IMR-90 (cell line): Measurements from ENCODE around the gene CD46. TPM values are rescaled to one million over a fixed set of nuclear protein-coding genes. Genes with fewer than 3 reads are reported as not detected.
"Not testable (repeated sequence)": the region's sequence is repeated elsewhere in the genome, so short reads cannot be mapped to it uniquely, and the experiment has no call there.

Experiments
- ATAC-seq: fragments of 200-7000 bp; cut with Tn5 transposase; 2 replicates; pipeline ENCODE4 v1.9.1; 2020; ENCODE audit warnings: low read depth, mild to moderate bottlenecking, moderate library complexity
- BruUV-seq: library from RNA; stranded (reverse); fragments of 400-500 nt; replicated peaks from 2 replicates; lab custom pipeline; 2021; lab: Mats Ljungman, UMichigan
- CTCF ChIA-PET: fragments of 300-600 bp; formaldehyde crosslinking; extraction: SDS; loops from one replicate; lab custom pipeline; 2021; ENCODE audit warnings: antibody characterized with exemption; lab: Yijun Ruan, JAX
- POLR2A ChIA-PET: fragments of 300-600 bp; sonication (Branson Sonifier 250); formaldehyde crosslinking; loops from one replicate; lab custom pipeline; 2022; ENCODE audit warnings: antibody characterized with exemption; ENCODE audit not compliant: unreplicated experiment; lab: Charles Lee
- DNase-seq: peaks from one replicate; pipeline ENCODE4 v3.0.0; 2013
- H2AFZ ChIP-seq: replicated peaks from 2 replicates; pipeline ENCODE3; 2013; ENCODE audit warnings: low read length, mild to moderate bottlenecking; ENCODE audit not compliant: poor library complexity
- H2AK5ac ChIP-seq: 2 replicates; pipeline ENCODE4 v1.6.1; 2013; ENCODE audit warnings: low read depth, low read length, inconsistent platforms
- H2AK9ac ChIP-seq: replicated peaks from 2 replicates; pipeline ENCODE3; 2013; ENCODE audit warnings: mild to moderate bottlenecking, low read depth, low read length, moderate library complexity; ENCODE audit not compliant: poor library complexity
- H2BK120ac ChIP-seq: 2 replicates; pipeline ENCODE4 v1.6.1; 2013; ENCODE audit warnings: low read depth, low read length, inconsistent platforms
- H2BK15ac ChIP-seq: 3 replicates; pipeline ENCODE4 v1.6.1; 2013; ENCODE audit warnings: low read depth, low read length, inconsistent platforms
- H2BK20ac ChIP-seq: 2 replicates; pipeline ENCODE4 v1.6.1; 2013; ENCODE audit warnings: low read depth, mild to moderate bottlenecking, inconsistent platforms, low read length, moderate library complexity
- H2BK5ac ChIP-seq: 2 replicates; pipeline ENCODE4 v1.6.1; 2013; ENCODE audit warnings: mild to moderate bottlenecking, low read depth, low read length, inconsistent platforms; ENCODE audit not compliant: poor library complexity, severe bottlenecking
- H3K14ac ChIP-seq: replicated peaks from 2 replicates; pipeline ENCODE4 v1.6.1; 2013; ENCODE audit warnings: low read depth, low read length, inconsistent platforms
- H3K18ac ChIP-seq: 2 replicates; pipeline ENCODE4 v1.6.1; 2013; ENCODE audit warnings: low read depth, low read length, control low read depth
- H3K23ac ChIP-seq: 2 replicates; pipeline ENCODE4 v1.6.1; 2013; ENCODE audit warnings: low read depth, low read length, inconsistent platforms
- H3K27ac ChIP-seq: 2 replicates; pipeline ENCODE4 v1.5.1; 2013; ENCODE audit warnings: mild to moderate bottlenecking, control low read depth, low read length; ENCODE audit not compliant: insufficient read depth
- H3K27me3 ChIP-seq: 2 replicates; pipeline ENCODE4 v1.6.1; 2013; ENCODE audit warnings: low read length; ENCODE audit not compliant: control insufficient read depth, insufficient read depth
- H3K36me3 ChIP-seq: 2 replicates; pipeline ENCODE4 v1.6.1; 2013; ENCODE audit warnings: low read length, mixed read lengths; ENCODE audit not compliant: control insufficient read depth, insufficient read depth
- H3K4ac ChIP-seq: 2 replicates; pipeline ENCODE4 v1.6.1; 2013; ENCODE audit warnings: low read depth, low read length, inconsistent platforms
- H3K4me1 ChIP-seq: 2 replicates; pipeline ENCODE4 v1.6.1; 2013; ENCODE audit warnings: low read length, mixed read lengths; ENCODE audit not compliant: control insufficient read depth, insufficient read depth
- H3K4me2 ChIP-seq: 2 replicates; pipeline ENCODE4 v1.6.1; 2013; ENCODE audit warnings: low read depth, mild to moderate bottlenecking, control low read depth, low read length, moderate library complexity
- H3K4me3 ChIP-seq: 2 replicates; pipeline ENCODE4 v1.5.1; 2013; ENCODE audit warnings: low read depth, mild to moderate bottlenecking, control low read depth, low read length, moderate library complexity; ENCODE audit not compliant: insufficient read depth
- H3K56ac ChIP-seq: 2 replicates; pipeline ENCODE4 v1.6.1; 2013; ENCODE audit warnings: low read length, inconsistent platforms; ENCODE audit not compliant: insufficient read depth; ENCODE audit errors: extremely low read depth
- H3K79me1 ChIP-seq, 2 experiments: 2 replicates each; pipeline ENCODE4 v1.6.1; 2013; ENCODE audit warnings: low read length in 2 of 2, inconsistent platforms in 1 of 2, low read depth in 1 of 2
- H3K9ac ChIP-seq: 2 replicates; pipeline ENCODE4 v1.6.1; 2013; ENCODE audit warnings: low read depth, low read length, control low read depth
- H3K9me1 ChIP-seq: 2 replicates; pipeline ENCODE4 v1.6.1; 2013; ENCODE audit warnings: low read length, inconsistent platforms; ENCODE audit not compliant: insufficient read depth
- H3K9me3 ChIP-seq: 2 replicates; pipeline ENCODE4 v1.6.1; 2013; ENCODE audit warnings: low read length; ENCODE audit not compliant: control insufficient read depth, insufficient read depth
- H4K20me1 ChIP-seq: 2 replicates; pipeline ENCODE4 v1.6.1; 2013; ENCODE audit warnings: low read length, inconsistent platforms; ENCODE audit not compliant: insufficient read depth
- H4K5ac ChIP-seq: 2 replicates; pipeline ENCODE4 v1.6.1; 2013; ENCODE audit warnings: mild to moderate bottlenecking, low read depth, low read length, control low read depth
- H4K8ac ChIP-seq, 2 experiments: 2 replicates each; pipeline ENCODE4 v1.6.1; 2013; ENCODE audit warnings: low read depth in 2 of 2, low read length in 2 of 2, control low read depth in 1 of 2, inconsistent platforms in 1 of 2
- H4K91ac ChIP-seq: 2 replicates; pipeline ENCODE4 v1.6.1; 2013; ENCODE audit warnings: low read depth, low read length, inconsistent platforms; ENCODE audit not compliant: insufficient read depth
- WGBS, 2 experiments: methylation state at CpG; one replicate each; pipeline versions ENCODE4 v1.1.5 to v1.1.7; 2013; ENCODE audit warnings: missing lambda C conversion rate in 2 of 2; ENCODE audit not compliant: insufficient read length in 1 of 2; ENCODE audit errors: extremely low coverage in 2 of 2; 5-methylcytosine and 5-hydroxymethylcytosine counted together
- dilution Hi-C: fragments of 300-500 bp; cut with HindIII; formaldehyde crosslinking; loops from one replicate; pipeline ENCODE4 v1.14.3; 2018; ENCODE audit warnings: low sequenced_read_pairs; ENCODE audit not compliant: unreplicated experiment
- in situ Hi-C: fragments of 300-500 bp; cut with MboI; formaldehyde crosslinking; loops from 3 replicates; pipeline ENCODE4 v1.14.3; 2019; ENCODE audit warnings: low sequenced_read_pairs, inconsistent platforms, mixed read lengths
- intact Hi-C: fragments of 100-400 bp; cut with micrococcal nuclease; formaldehyde crosslinking; loops from 2 replicates; pipeline ENCODE4 v1.10.0; 2022
- polyA plus RNA-seq, 3 experiments: library from polyadenylated mRNA; depleted of rRNA; stranded (reverse); fragments of >200 nt; gene quantifications; 2 replicates each; pipeline ENCODE4 v1.2.3, GENCODE V29; 2012; ENCODE audit warnings: low replicate concordance in 1 of 3
- total RNA-seq: library from RNA; depleted of rRNA; stranded (reverse); fragments of >200 nt; gene quantifications from 2 replicates; pipeline ENCODE4 v1.2.3, GENCODE V29; 2012

CD46 gene
- total and polyA plus RNA-seq, 2 of the 4 experiments (the other 2 are of a cell fraction): 37.1 to 82.0 TPM

DNA sequence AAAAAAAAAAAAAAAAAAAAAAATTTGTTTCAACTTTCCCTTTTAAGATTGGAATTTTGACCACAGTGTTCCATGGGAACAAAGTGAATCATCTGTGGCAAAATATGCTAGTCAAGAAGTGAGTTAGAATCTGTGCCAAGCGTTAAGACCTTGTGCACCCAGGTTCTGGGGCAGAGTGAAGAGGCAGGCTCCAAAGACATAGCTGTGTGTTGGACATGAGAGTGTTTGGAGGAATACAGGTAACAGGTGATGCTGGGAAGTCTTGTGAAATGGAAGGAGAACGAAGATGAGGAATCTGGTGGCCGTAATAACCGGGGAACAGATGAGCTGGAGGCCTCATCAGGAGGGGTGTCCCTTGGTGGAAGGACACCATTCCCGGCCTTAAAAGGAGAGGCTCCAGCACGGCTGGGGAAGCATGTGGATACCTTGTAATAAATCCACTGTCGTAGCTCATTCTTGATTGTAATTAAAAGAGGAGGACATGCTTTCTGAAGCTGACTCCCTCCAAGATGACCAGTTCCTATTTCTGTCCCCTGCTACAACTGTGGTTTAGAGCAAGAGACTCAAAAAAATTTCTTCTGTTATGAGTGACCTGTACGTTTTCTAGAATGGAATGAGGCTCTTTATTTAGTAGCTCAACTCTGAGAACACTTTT, 14.2 kb upstream of the CD46 start:
- CTCF ChIA-PET, POLR2A ChIA-PET, H3K9me3 ChIP-seq: not testable (repeated sequence)

DNA sequence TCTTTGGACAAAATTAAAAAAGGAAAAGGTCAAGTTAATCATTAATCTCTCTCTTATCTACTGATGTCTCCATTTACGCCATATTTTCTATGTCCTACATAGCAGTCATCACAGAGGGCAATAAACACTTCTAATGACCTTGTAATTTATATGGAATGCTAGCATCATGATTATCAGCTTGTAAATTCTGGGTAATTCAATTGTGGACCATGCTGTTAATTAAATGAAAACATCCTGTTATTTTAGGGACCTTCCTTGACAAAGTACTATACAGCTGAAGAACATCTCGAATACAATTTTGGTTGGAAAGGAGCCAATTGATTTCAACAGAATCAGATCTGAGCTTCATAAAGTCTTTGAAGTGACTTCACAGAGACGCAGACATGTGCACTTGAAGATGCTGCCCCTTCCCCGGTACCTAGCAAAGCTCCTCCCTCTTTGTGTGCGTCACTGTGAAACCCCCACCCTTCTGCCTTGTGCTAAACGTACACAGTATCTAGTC, 13.6 kb upstream of the CD46 start:
- H2BK120ac ChIP-seq, H4K5ac ChIP-seq, H4K8ac ChIP-seq, H3K23ac ChIP-seq, H4K20me1 ChIP-seq, H2AK5ac ChIP-seq, H4K91ac ChIP-seq, H2AFZ ChIP-seq, H3K4me3 ChIP-seq, CTCF ChIA-PET, ATAC-seq, H3K9ac ChIP-seq, H2BK15ac ChIP-seq, H2BK20ac ChIP-seq, H3K14ac ChIP-seq, H3K36me3 ChIP-seq, H3K4me1 ChIP-seq, H3K27ac ChIP-seq, H3K27me3 ChIP-seq, in situ Hi-C loops, H3K4ac ChIP-seq, DNase-seq, H2BK5ac ChIP-seq, intact Hi-C loops, H3K56ac ChIP-seq, dilution Hi-C loops, H3K4me2 ChIP-seq, H3K9me1 ChIP-seq, BruUV-seq, H3K18ac ChIP-seq, POLR2A ChIA-PET, H3K9me3 ChIP-seq, H3K79me1 ChIP-seq, H2AK9ac ChIP-seq: not testable (repeated sequence)
- no CpG with 5 or more reads among the region's 6 CpGs for WGBS, 2 experiments

More for the DNA sequence above, 14.2 kb upstream of the CD46 start:
- dilution Hi-C loops, H3K14ac ChIP-seq, H2AFZ ChIP-seq, H3K9me1 ChIP-seq, H3K4me3 ChIP-seq, H3K27ac ChIP-seq, H4K91ac ChIP-seq, H2AK5ac ChIP-seq, H3K56ac ChIP-seq, H3K27me3 ChIP-seq, H3K23ac ChIP-seq, H3K36me3 ChIP-seq, H3K9ac ChIP-seq, H4K20me1 ChIP-seq, DNase-seq, H3K4me2 ChIP-seq, H2BK120ac ChIP-seq, H4K8ac ChIP-seq, in situ Hi-C loops, H3K18ac ChIP-seq, H2BK20ac ChIP-seq, H2AK9ac ChIP-seq, H3K79me1 ChIP-seq, H2BK5ac ChIP-seq, H3K4me1 ChIP-seq, BruUV-seq, ATAC-seq, intact Hi-C loops, H2BK15ac ChIP-seq, H3K4ac ChIP-seq, H4K5ac ChIP-seq: not testable (repeated sequence)
- WGBS, 2 experiments: 100% methylated on average over 1 of the region's 8 CpGs; no CpG with 5 or more reads in 1 of the 2 experiments
